K562 (cell line): ENCODE data around the gene APOBEC3C. TPM values are rescaled to one million over a fixed set of nuclear protein-coding genes. Genes with fewer than 3 reads are reported as not detected.

Experiments
- ATAC-seq: fragments of 200-7000 bp; cut with Tn5 transposase; 3 replicates; pipeline ENCODE4 v1.9.1; 2020; ENCODE audit warnings: moderate library complexity
- BruUV-seq: library from RNA; stranded (reverse); fragments of 400-500 nt; replicated peaks from 2 replicates; lab custom pipeline; 2021; lab: Mats Ljungman, UMichigan
- CTCF ChIA-PET: fragments of 300-600 bp; formaldehyde crosslinking; extraction: SDS; loops from one replicate; lab custom pipeline; 2021; ENCODE audit warnings: low intra/inter-chr PET ratio; lab: Yijun Ruan, JAX
- POLR2A ChIA-PET: fragments of 300-600, 350-650 bp; sonication (Branson Sonifier 250); formaldehyde crosslinking; extraction: SDS; loops from one replicate; lab custom pipeline; 2021; ENCODE audit warnings: antibody characterized with exemption, inconsistent platforms; lab: Yijun Ruan, JAX
- DNase-seq, 4 experiments: peaks; one replicate each; pipeline versions ENCODE4 v3.0.0 to v3.0.0-alpha.2; 2011 to 2018; ENCODE audit warnings: low spot score in 3 of 4, mixed read lengths in 3 of 4; ENCODE audit errors: extremely low read depth in 1 of 4
- FAIRE-seq: peaks from 2 replicates; lab custom pipeline; 2011; peaks lifted over from hg19 to GRCh38; lab: Jason Lieb, UNC
- H2AFZ ChIP-seq: 2 replicates; pipeline ENCODE4 v1.6.0; 2011; ENCODE audit warnings: low read depth, low read length, control low read depth, inconsistent platforms
- H3K27ac ChIP-seq: fragments of 200-600 bp; 3 replicates; pipeline ENCODE4 v1.8.0; 2011; ENCODE audit warnings: low read depth, mild to moderate bottlenecking, control low read depth, inconsistent platforms, low read length, moderate library complexity, mixed read lengths; ENCODE audit errors: extremely low read depth
- H3K27me3 ChIP-seq, 2 experiments: fragments of 300-600 bp in 1 of 2; 2 replicates in 1 of 2; 3 replicates in 1 of 2; pipeline versions ENCODE4 v1.6.0 to v1.8.0; 2011; ENCODE audit warnings: inconsistent platforms in 2 of 2, low read length in 2 of 2, mild to moderate bottlenecking in 1 of 2, mixed read lengths in 1 of 2, moderate library complexity in 1 of 2; ENCODE audit not compliant: control insufficient read depth in 2 of 2, insufficient read depth in 2 of 2
- H3K36me3 ChIP-seq: fragments of 300-600 bp; 3 replicates; pipeline ENCODE4 v1.8.0; 2011; ENCODE audit warnings: mild to moderate bottlenecking, low read length, inconsistent platforms; ENCODE audit not compliant: control insufficient read depth, insufficient read depth
- H3K4me1 ChIP-seq, 2 experiments: fragments of 200-600 bp in 1 of 2; replicated peaks in 1 of 2; 2 replicates in 1 of 2; 3 replicates in 1 of 2; pipeline versions ENCODE4 v1.5.1 to v1.8.0; 2011; ENCODE audit warnings: inconsistent platforms in 2 of 2, low read length in 2 of 2, mild to moderate bottlenecking in 1 of 2, mixed read lengths in 1 of 2, moderate library complexity in 1 of 2; ENCODE audit not compliant: control insufficient read depth in 2 of 2, insufficient read depth in 2 of 2
- H3K4me2 ChIP-seq: 2 replicates; pipeline ENCODE4 v1.6.1; 2011; ENCODE audit warnings: low read length, control low read depth, inconsistent platforms, mixed read lengths; ENCODE audit not compliant: insufficient read depth
- H3K4me3 ChIP-seq: fragments of 200-600 bp; sonication (generic), shearing (Covaris generic); 2 replicates; pipeline ENCODE4 v1.5.1; 2016; ENCODE audit warnings: control low read depth, inconsistent platforms
- H3K79me2 ChIP-seq: fragments of 200-600 bp; 3 replicates; pipeline ENCODE4 v1.8.0; 2011; ENCODE audit warnings: low read length, inconsistent platforms; ENCODE audit not compliant: control insufficient read depth, insufficient read depth
- H3K9ac ChIP-seq, 2 experiments: 2 replicates each; pipeline versions ENCODE4 v1.6.0 to v1.6.1; 2011; ENCODE audit warnings: low read depth in 2 of 2, low read length in 2 of 2, control low read depth in 1 of 2, inconsistent platforms in 1 of 2, mild to moderate bottlenecking in 1 of 2, mixed read lengths in 1 of 2; ENCODE audit not compliant: insufficient read depth in 1 of 2
- H3K9me1 ChIP-seq: one replicate; pipeline ENCODE4 v1.6.0; 2011; ENCODE audit warnings: inconsistent platforms, mild to moderate bottlenecking, low read length, moderate library complexity; ENCODE audit not compliant: control insufficient read depth, insufficient read depth
- H3K9me3 ChIP-seq: replicated peaks from 2 replicates; pipeline ENCODE4 v1.5.1; 2011; ENCODE audit warnings: low read depth, low read length, inconsistent platforms; ENCODE audit not compliant: control insufficient read depth, insufficient read depth
- H4K20me1 ChIP-seq: replicated peaks from 2 replicates; pipeline ENCODE4 v1.6.1; 2011; ENCODE audit warnings: low read length, inconsistent platforms, mixed read lengths; ENCODE audit not compliant: control insufficient read depth, insufficient read depth
- CHD2 ChIP-seq: IDR thresholded peaks from 2 replicates; pipeline ENCODE4 v1.6.1; 2011; ENCODE audit warnings: low read depth, low read length
- E2F4 ChIP-seq: sonication (generic); formaldehyde crosslinking; IDR thresholded peaks from 2 replicates; pipeline ENCODE4 v1.8.0; 2022; ENCODE audit warnings: mild to moderate bottlenecking, low read depth, missing genetic modification reagents
- FOXJ3 ChIP-seq: sonication (generic); formaldehyde crosslinking; IDR thresholded peaks from 2 replicates; pipeline ENCODE4 v1.4.0; 2020; ENCODE audit warnings: mild to moderate bottlenecking, missing genetic modification reagents
- IRF2 ChIP-seq: sonication (generic); formaldehyde crosslinking; IDR thresholded peaks from 2 replicates; pipeline ENCODE4 v1.8.1; 2022; ENCODE audit warnings: mild to moderate bottlenecking, missing genetic modification reagents
- MAZ ChIP-seq, 2 experiments: fragments of 450-650 bp in 1 of 2; sonication (generic) in 1 of 2; formaldehyde crosslinking; IDR thresholded peaks in 1 of 2; conservative IDR thresholded peaks in 1 of 2; 2 replicates each; pipeline versions ENCODE4 v1.4.0 to v1.5.0; 2020; ENCODE audit warnings: mild to moderate bottlenecking in 1 of 2, missing genetic modification reagents in 1 of 2
- MBD2 ChIP-seq: sonication (generic); IDR thresholded peaks from 2 replicates; pipeline ENCODE4 v1.6.1; 2016; ENCODE audit warnings: low read depth, borderline replicate concordance
- NFYB ChIP-seq: IDR thresholded peaks from 2 replicates; pipeline ENCODE4 v1.6.1; 2011; ENCODE audit warnings: mild to moderate bottlenecking, moderate library complexity; ENCODE audit not compliant: insufficient read length; ENCODE audit errors: extremely low read depth
- PTRF ChIP-seq: fragments of 450-650 bp; IDR thresholded peaks from 2 replicates; pipeline ENCODE4 v1.6.1; 2016; ENCODE audit warnings: mild to moderate bottlenecking, missing genetic modification characterization, missing compliant biosample characterization
- SIRT6 ChIP-seq: IDR thresholded peaks from one replicate; pipeline ENCODE4 v1.6.1; 2012; ENCODE audit warnings: low read depth, mild to moderate bottlenecking, control low read depth, inconsistent platforms, low read length, moderate library complexity
- SMARCB1 ChIP-seq: IDR thresholded peaks from 2 replicates; pipeline ENCODE4 v1.6.1; 2011; ENCODE audit warnings: improper control_type of control experiment, low read depth; ENCODE audit not compliant: insufficient read length
- SMARCE1 ChIP-seq: fragments of 450-650 bp; IDR thresholded peaks from 2 replicates; pipeline ENCODE4 v1.7.1; 2016; ENCODE audit warnings: mild to moderate bottlenecking
- SOX6 ChIP-seq: fragments of 450-650 bp; IDR thresholded peaks from 2 replicates; pipeline ENCODE4 v1.6.1; 2014; ENCODE audit warnings: mild to moderate bottlenecking
- THRB ChIP-seq: fragments of 450-650 bp; formaldehyde crosslinking; conservative IDR thresholded peaks from 2 replicates; pipeline ENCODE4 v1.4.0; 2022; ENCODE audit warnings: mild to moderate bottlenecking, missing genetic modification characterization
- ZC3H8 ChIP-seq: fragments of 450-650 bp; IDR thresholded peaks from 2 replicates; pipeline ENCODE4 v1.6.1; 2017
- ZNF436 ChIP-seq: fragments of 250-450, 450-650 bp; sonication (Bioruptor Pico); formaldehyde crosslinking; IDR thresholded peaks from 2 replicates; pipeline ENCODE4 v1.7.0; 2020; ENCODE audit warnings: mild to moderate bottlenecking
- ZNF561 ChIP-seq: fragments of 450-650 bp; formaldehyde crosslinking; conservative IDR thresholded peaks from 2 replicates; pipeline ENCODE4 v1.4.0; 2020; ENCODE audit warnings: mild to moderate bottlenecking, moderate library complexity
- ZNF583 ChIP-seq: fragments of 250-450 bp; sonication (Bioruptor Pico); IDR thresholded peaks from 2 replicates; pipeline ENCODE4 v1.4.0; 2020
- WGBS: fragments of 100-300 bp; shearing (Covaris generic); methylation state at CpG from one replicate; pipeline ENCODE4 v1.1.6; 2016; ENCODE audit warnings: low coverage, mixed read lengths; ENCODE audit not compliant: insufficient coverage; ENCODE audit errors: missing lambda C conversion rate; 5-methylcytosine and 5-hydroxymethylcytosine counted together
- in situ Hi-C: fragments of 300-500 bp; cut with MboI; formaldehyde crosslinking; loops from 4 replicates; pipeline ENCODE4 v1.15.0; 2018; ENCODE audit warnings: inconsistent platforms, mixed read lengths
- intact Hi-C: fragments of 100-400 bp; cut with micrococcal nuclease; formaldehyde crosslinking; loops from 2 replicates; pipeline ENCODE4 v1.14.2; 2022
- polyA plus RNA-seq, 8 experiments: library from polyadenylated mRNA; depleted of rRNA in 4 of 8; stranded (reverse) in 5 of 8; unstranded in 3 of 8; fragments of >200 nt; fragmentation: Nextera tagmentation in 2 of 8; fragmentation: Illumina TruSeq in 1 of 8; extraction: Ambion mirVana in 2 of 8; extraction: Trizol in 1 of 8; gene quantifications; 2 replicates each; pipeline versions ENCODE4 v1.2.1 to v1.2.3, GENCODE V29; 2011 to 2014; ENCODE audit warnings: inconsistent platforms in 1 of 8, missing spikeins in 1 of 8
- total RNA-seq, 7 experiments: library from RNA; depleted of rRNA in 6 of 7; stranded (reverse); fragments of >200 nt in 6 of 7; fragmentation: Illumina TruSeq in 2 of 7; extraction: Trizol in 2 of 7; gene quantifications; 2 replicates each; pipeline versions ENCODE4 v1.2.1 to v1.2.3, GENCODE V29; 2011 to 2021; ENCODE audit warnings: low replicate concordance in 1 of 7
- TF ChIP-seq, protein P1 (sequence below): sonication (generic); formaldehyde crosslinking; IDR thresholded peaks from 2 replicates; pipeline ENCODE4 v1.8.1; 2023; ENCODE audit warnings: mild to moderate bottlenecking, missing genetic modification reagents

The APOBEC3C gene
- total and polyA plus RNA-seq, 9 of the 15 experiments (the other 6 are each of a cell fraction or from before 2014, with no cell fraction given) = 12.4 to 285 (median 55.5) TPM

DNA sequence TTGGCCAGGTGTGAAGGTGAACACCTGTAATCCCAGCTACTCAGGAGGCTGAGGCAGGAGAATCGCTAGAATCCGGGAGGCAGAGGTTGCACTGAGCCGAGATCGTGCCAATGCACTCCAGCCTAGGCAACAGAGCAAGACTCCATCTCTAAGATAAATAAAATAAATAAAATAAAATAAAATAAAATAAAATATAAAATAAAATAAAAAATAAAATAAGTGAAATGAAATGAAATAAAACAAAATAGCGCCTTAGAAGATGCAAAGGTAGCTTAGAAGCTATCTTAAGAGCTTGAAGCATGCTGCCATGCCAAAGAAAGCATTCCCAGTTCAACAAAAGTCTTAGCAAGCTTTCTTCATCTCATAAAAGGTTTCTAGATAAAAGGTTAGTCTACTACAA is 6.9 kb upstream of the APOBEC3C start:
- no peak for FAIRE-seq
- ChIA-PET POLR2A (no interaction called here), CTCF (interaction anchor here (0.6 kb wide), 1 partner anchor 85 kb away, joined by 3 read pairs; no protein-coding TSS in a partner anchor)
- TF ChIP-seq THRB (no peak), CHD2 (no peak), IRF2 (CRISPR knock-in tag) (no peak), SOX6 (no peak), FOXJ3 (CRISPR knock-in tag) (no peak), ZNF561 (CRISPR knock-in tag) (no peak), ZC3H8 (no peak), MBD2 (no peak), SMARCB1 (no peak), PTRF (tag) (no peak), ZNF583 (CRISPR knock-in tag) (no peak), MAZ (CRISPR knock-in tag; conservative IDR thresholded peaks at IDR 0.05 in 1 of 2, IDR thresholded peaks at IDR 0.05 in 1 of 2) (no peak), E2F4 (CRISPR knock-in tag) (no peak), SIRT6 (no peak), ZNF436 (CRISPR knock-in tag) (no peak), NFYB (no peak), SMARCE1 (no peak)
- TF ChIP-seq, protein P1, sequence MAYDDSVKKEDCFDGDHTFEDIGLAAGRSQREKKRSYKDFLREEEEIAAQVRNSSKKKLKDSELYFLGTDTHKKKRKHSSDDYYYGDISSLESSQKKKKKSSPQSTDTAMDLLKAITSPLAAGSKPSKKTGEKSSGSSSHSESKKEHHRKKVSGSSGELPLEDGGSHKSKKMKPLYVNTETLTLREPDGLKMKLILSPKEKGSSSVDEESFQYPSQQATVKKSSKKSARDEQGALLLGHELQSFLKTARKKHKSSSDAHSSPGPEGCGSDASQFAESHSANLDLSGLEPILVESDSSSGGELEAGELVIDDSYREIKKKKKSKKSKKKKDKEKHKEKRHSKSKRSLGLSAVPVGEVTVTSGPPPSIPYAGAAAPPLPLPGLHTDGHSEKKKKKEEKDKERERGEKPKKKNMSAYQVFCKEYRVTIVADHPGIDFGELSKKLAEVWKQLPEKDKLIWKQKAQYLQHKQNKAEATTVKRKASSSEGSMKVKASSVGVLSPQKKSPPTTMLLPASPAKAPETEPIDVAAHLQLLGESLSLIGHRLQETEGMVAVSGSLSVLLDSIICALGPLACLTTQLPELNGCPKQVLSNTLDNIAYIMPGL (CRISPR knock-in tag) = no peak
- intact Hi-C loops (loop anchor here (10.0 kb wide), 1 partner anchor 242 kb away; no protein-coding TSS in a partner anchor), in situ Hi-C loops (loop anchor here (10.0 to 25.0 kb wide), 2 partner anchors 242 to 945 kb away; partner anchors contain the start of gene PICK1)
- ATAC-seq = no peak
- no peak for DNase-seq
- Histone ChIP-seq H3K4me1 (peaks cover 0 to 6% of the 10 kb centered on the region in 2 experiments; a peak in 3 of 5 replicates), H3K4me2 (no peak overlapping the region), H3K9ac (no peak overlapping the region), H2AFZ (no peak overlapping the region), H3K9me3 (no peaks in the 10 kb centered on the region), H3K27me3 (no peaks in the 10 kb centered on the region), H3K36me3 (no peaks in the 10 kb centered on the region), H3K4me3 (no peak overlapping the region), H3K27ac (no peak overlapping the region), H4K20me1 (0 out of 2 replicates have a peak, but pooled peaks cover 3% of the 10 kb centered on the region), H3K79me2 (no peaks in the 10 kb centered on the region), H3K9me1 (no peaks in the 10 kb centered on the region)
- BruUV-seq = no TSS peak
- 81% methylated on average over 5 of the region's 5 CpGs for WGBS
